NCI-H2227 (cell line): ENCODE data around the gene PKDREJ.
"Not testable (repeated sequence)": the region's sequence is repeated elsewhere in the genome, so short reads cannot be mapped to it uniquely, and the experiment has no call there.

Source experiments
- DNase-seq: peaks from one replicate; lab custom pipeline; 2025; ENCODE audit not compliant: unreplicated experiment; lab: John Stamatoyannopoulos, UW

PKDREJ gene

GRCh38 chr22:46263216-46263590 is at the start of gene PKDREJ:
PKDREJ (minus strand) TSS chr22:46263343; CDS start chr22:46263322, 21 bp downstream.
- DNase-seq: no peak

- not testable (repeated sequence) for DNase-seq
Measured at GRCh38 chr22:46312848-46313247, 49.7 kb upstream of the PKDREJ start.

- no peak for DNase-seq
Measured at GRCh38 chr22:46312056-46312455, 48.9 kb upstream of the PKDREJ start.

- DNase-seq: no peak
Measured at GRCh38 chr22:46309526-46310085, 46.5 kb upstream of the PKDREJ start.

- no peak for DNase-seq
Measured at GRCh38 chr22:46308283-46308988, 45.3 kb upstream of the PKDREJ start.

GRCh38 chr22:46303347-46303965 is 40.3 kb upstream of the PKDREJ start:
- no peak for DNase-seq

GRCh38 chr22:46300491-46300890 is 37.3 kb upstream of the PKDREJ start:
- DNase-seq: no peak

- DNase-seq: no peak
Measured at GRCh38 chr22:46299101-46299500, 36.0 kb upstream of the PKDREJ start.

- no peak for DNase-seq
Measured at GRCh38 chr22:46297151-46297812, 34.1 kb upstream of the PKDREJ start.

- DNase-seq: peak; percentile 95
Measured at GRCh38 chr22:46296257-46297150, 33.4 kb upstream of the PKDREJ start, which contains the start of gene GTSE1. GTSE1 (plus strand) TSS chr22:46296870; CDS start chr22:46297401, 531 bp downstream.

- DNase-seq: no peak
Measured at GRCh38 chr22:46295277-46295971, 32.3 kb upstream of the PKDREJ start.

- DNase-seq: no peak
Measured at GRCh38 chr22:46294784-46295183, 31.6 kb upstream of the PKDREJ start.

- DNase-seq: peak; percentile 5
Measured at GRCh38 chr22:46293577-46294260, 30.6 kb upstream of the PKDREJ start.

- no peak for DNase-seq
Measured at GRCh38 chr22:46292732-46293131, 29.6 kb upstream of the PKDREJ start.

GRCh38 chr22:46292173-46292572 is 29.0 kb upstream of the PKDREJ start:
- DNase-seq: no peak

- DNase-seq: no peak
Measured at GRCh38 chr22:46290843-46291785, 28.0 kb upstream of the PKDREJ start.

GRCh38 chr22:46290121-46290842 is 27.1 kb upstream of the PKDREJ start:
- DNase-seq: no peak
